GM19035 (cell line): ENCODE results near the gene YTHDC1.
A peak's percentile ranks its signal among the peaks of the same experiment; 100 is the strongest.
"Not testable (repeated sequence)": the region's sequence is repeated elsewhere in the genome, so short reads cannot be mapped to it uniquely, and the experiment has no call there.

Source experiments
- ATAC-seq: cut with Tn5 transposase; IDR thresholded peaks from one replicate; pipeline ENCODE4 v1.9.1; 2021; ENCODE audit not compliant: unreplicated experiment

YTHDC1 gene

GRCh38 chr4:68297137-68297536 is 52.8 kb downstream of the YTHDC1 start:
- no peak for ATAC-seq

- ATAC-seq: no peak
Measured at GRCh38 chr4:68291256-68291655, 58.6 kb downstream of the YTHDC1 start.

GRCh38 chr4:68288393-68288740 is 61.5 kb downstream of the YTHDC1 start:
- no peak for ATAC-seq

GRCh38 chr4:68287704-68288392 is 62.0 kb downstream of the YTHDC1 start:
- ATAC-seq: no peak

GRCh38 chr4:68283714-68284113 is 66.2 kb downstream of the YTHDC1 start:
- ATAC-seq: no peak

- ATAC-seq: no peak
Measured at GRCh38 chr4:68283095-68283494, 66.8 kb downstream of the YTHDC1 start.

- not testable (repeated sequence) for ATAC-seq
Measured at GRCh38 chr4:68281796-68282740, 67.8 kb downstream of the YTHDC1 start.

- ATAC-seq: no peak
Measured at GRCh38 chr4:68278029-68278428, 71.9 kb downstream of the YTHDC1 start.

- no peak for ATAC-seq
Measured at GRCh38 chr4:68277627-68278026, 72.3 kb downstream of the YTHDC1 start.

GRCh38 chr4:68272860-68273259 is 77.0 kb downstream of the YTHDC1 start:
- ATAC-seq: peak; percentile 49

GRCh38 chr4:68272380-68272779 is 77.5 kb downstream of the YTHDC1 start:
- peak; percentile 33 for ATAC-seq

GRCh38 chr4:68271851-68272357 is 78.0 kb downstream of the YTHDC1 start:
- ATAC-seq: peak; percentile 62

- ATAC-seq: no peak
Measured at GRCh38 chr4:68267433-68267944, 82.4 kb downstream of the YTHDC1 start.

- ATAC-seq: no peak
Measured at GRCh38 chr4:68264875-68265565, 84.9 kb downstream of the YTHDC1 start.
